ENCODE results near the gene MECP2. TPM values are rescaled to one million over a fixed set of nuclear protein-coding genes. Genes with fewer than 3 reads are reported as not detected.

MECP2 gene
- total RNA-seq, 6 experiments from 2014 or later, result 14.1 to 18.4 (median 16.0) TPM

DNA sequence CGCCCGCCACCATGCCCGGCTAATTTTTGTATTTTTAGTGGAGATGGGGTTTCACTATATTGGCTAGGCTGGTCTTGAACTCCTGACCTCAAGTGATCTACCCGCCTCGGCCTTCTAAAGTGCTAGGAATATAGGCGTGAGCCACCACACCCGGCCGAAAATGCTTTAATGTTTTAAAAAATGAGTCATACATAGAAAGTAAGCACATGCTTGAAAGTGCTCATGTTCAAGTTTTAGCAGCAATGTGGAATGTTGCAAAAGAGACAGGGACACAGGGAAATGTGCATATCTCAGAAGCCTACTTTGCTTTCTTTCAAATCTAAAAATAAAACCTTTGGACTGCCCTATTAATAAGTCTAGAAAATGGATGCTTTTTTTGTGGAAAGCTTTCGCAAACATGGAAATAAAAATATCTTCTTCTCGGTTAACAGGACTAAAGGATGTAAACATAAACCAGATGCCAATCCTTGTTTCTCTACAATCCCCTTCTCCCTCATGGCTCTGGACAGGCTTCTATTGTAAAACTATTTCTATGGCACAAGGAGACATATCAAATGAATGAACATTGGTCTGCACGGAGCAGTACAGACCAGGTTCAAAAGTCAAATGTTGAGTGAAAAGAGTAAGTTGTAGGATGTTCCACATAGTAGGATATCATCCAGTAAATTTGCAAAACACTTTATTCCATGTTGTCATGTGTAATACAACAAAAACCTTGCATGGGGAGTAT, 15.0 kb downstream of the MECP2 start:
- H3K4me3 ChIP-seq, result no peak overlapping the region
- WGBS (ENCODE audit: insufficient coverage, low coverage, low lambda C conversion rate, missing lambda C conversion rate), result 56% methylated on average over 11 of the region's 11 CpGs

DNA sequence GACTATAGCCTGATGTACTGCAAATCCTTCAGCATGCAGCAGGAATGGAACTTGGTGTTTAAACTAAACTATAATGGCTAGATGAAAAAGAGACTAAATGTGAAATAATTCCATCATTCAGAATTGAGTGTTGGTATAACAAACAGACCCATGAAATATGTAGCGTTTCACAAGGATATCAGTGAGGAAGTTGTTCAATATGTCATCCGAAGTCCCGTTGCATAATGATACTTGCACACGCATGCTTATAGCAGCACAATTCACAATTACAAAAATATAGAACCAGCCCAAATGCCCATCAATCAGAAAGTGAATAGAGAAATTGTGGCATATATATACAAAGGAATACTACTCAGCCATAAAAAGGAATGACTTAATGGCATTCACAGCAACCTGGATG, 20.4 kb downstream of the MECP2 start:
- no peak overlapping the region for H3K4me3 ChIP-seq
- H3K4me1 ChIP-seq, result no peaks in the 10 kb centered on the region
- no peak overlapping the region for H3K27ac ChIP-seq
- no peak for ATAC-seq
- no peaks in the 10 kb centered on the region for H3K27me3 ChIP-seq
- no peaks in the 10 kb centered on the region for H3K9me3 ChIP-seq
- no peak for TF ChIP-seq POLR2A (IDR thresholded peaks at IDR 0.05)
- TF ChIP-seq, protein P1, sequence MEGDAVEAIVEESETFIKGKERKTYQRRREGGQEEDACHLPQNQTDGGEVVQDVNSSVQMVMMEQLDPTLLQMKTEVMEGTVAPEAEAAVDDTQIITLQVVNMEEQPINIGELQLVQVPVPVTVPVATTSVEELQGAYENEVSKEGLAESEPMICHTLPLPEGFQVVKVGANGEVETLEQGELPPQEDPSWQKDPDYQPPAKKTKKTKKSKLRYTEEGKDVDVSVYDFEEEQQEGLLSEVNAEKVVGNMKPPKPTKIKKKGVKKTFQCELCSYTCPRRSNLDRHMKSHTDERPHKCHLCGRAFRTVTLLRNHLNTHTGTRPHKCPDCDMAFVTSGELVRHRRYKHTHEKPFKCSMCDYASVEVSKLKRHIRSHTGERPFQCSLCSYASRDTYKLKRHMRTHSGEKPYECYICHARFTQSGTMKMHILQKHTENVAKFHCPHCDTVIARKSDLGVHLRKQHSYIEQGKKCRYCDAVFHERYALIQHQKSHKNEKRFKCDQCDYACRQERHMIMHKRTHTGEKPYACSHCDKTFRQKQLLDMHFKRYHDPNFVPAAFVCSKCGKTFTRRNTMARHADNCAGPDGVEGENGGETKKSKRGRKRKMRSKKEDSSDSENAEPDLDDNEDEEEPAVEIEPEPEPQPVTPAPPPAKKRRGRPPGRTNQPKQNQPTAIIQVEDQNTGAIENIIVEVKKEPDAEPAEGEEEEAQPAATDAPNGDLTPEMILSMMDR (IDR thresholded peaks at IDR 0.05), result no peak
- intact Hi-C loops (cut with DNase I), result no loop called here
- no peak for DNase-seq
- no peaks in the 10 kb centered on the region for H3K36me3 ChIP-seq
- WGBS (ENCODE audit: insufficient coverage, low coverage, low lambda C conversion rate, missing lambda C conversion rate), result 69% methylated on average over 4 of the region's 4 CpGs

More for the DNA sequence above, 15.0 kb downstream of the MECP2 start:
- H3K27me3 ChIP-seq, result no peaks in the 10 kb centered on the region
- peak in 1 of 4 donors; percentile 19 for ATAC-seq
- H3K4me1 ChIP-seq, result no peaks in the 10 kb centered on the region
- H3K27ac ChIP-seq, result no peak overlapping the region
- intact Hi-C loops (cut with DNase I), result no loop called here
- no peak for TF ChIP-seq POLR2A (IDR thresholded peaks at IDR 0.05)
- no peaks in the 10 kb centered on the region for H3K36me3 ChIP-seq
- no peaks in the 10 kb centered on the region for H3K9me3 ChIP-seq
- no peak for DNase-seq

DNA sequence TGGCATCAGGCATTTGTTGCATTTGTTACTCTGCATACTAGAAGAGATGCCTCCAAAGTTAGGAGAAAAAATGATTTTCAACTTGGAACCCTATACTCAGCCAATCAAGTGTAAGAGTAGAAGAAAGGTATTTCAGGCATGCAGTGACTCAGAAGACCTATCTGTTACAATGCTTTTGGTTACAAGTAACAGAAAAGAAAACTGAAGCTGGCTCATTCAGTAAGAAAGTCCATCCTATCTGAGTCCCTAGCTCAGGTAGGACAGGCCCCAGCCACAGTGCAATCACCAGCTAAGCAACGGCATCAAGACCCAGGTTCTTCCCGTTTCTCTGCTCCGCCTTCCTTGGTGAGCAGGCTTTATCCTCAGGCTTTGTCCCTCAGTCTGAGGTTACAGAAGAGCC, 23.3 kb downstream of the MECP2 start:
- H3K4me1 ChIP-seq, result no peaks in the 10 kb centered on the region
- DNase-seq, result no peak
- TF ChIP-seq, protein P1 (IDR thresholded peaks at IDR 0.05), result no peak
- no peak for TF ChIP-seq POLR2A (IDR thresholded peaks at IDR 0.05)
- no peaks in the 10 kb centered on the region for H3K36me3 ChIP-seq
- no peak for ATAC-seq
- H3K27ac ChIP-seq, result no peak overlapping the region
- H3K27me3 ChIP-seq, result no peaks in the 10 kb centered on the region
- no CpG with 5 or more reads among the region's 3 CpGs for WGBS (ENCODE audit: insufficient coverage, low coverage, low lambda C conversion rate, missing lambda C conversion rate)
- intact Hi-C loops (cut with DNase I), result no loop called here
- no peak overlapping the region for H3K4me3 ChIP-seq
- H3K9me3 ChIP-seq, result no peaks in the 10 kb centered on the region

DNA sequence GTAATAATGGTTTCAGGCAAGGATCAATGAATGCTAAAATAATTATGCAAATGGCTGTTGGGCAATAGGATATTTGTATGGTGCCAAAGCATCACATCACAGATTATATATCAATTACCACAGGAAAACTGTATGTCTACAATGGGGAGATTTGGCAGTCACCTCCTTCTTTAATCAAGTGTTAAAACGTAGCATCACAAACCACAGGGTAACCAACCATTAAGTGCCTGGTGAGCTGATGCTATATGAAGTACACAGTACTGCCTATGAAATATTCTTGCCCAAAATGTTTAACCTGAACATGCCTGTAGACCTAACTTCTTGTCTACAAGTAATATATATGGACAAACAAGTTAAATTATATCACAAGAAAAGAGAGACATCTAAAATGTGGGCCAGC, 25.3 kb downstream of the MECP2 start:
- intact Hi-C loops (cut with DNase I), result no loop called here
- no peak for DNase-seq
- H3K4me1 ChIP-seq, result no peaks in the 10 kb centered on the region
- no peak for TF ChIP-seq POLR2A (IDR thresholded peaks at IDR 0.05)
- TF ChIP-seq, protein P1 (IDR thresholded peaks at IDR 0.05), result no peak
- H3K4me3 ChIP-seq, result no peak overlapping the region
- H3K27me3 ChIP-seq, result no peaks in the 10 kb centered on the region
- H3K36me3 ChIP-seq, result no peaks in the 10 kb centered on the region
- WGBS (ENCODE audit: insufficient coverage, low coverage, low lambda C conversion rate, missing lambda C conversion rate), result 67% methylated on average over 1 of the region's 1 CpG
- H3K9me3 ChIP-seq, result no peaks in the 10 kb centered on the region
- ATAC-seq, result no peak
- no peak overlapping the region for H3K27ac ChIP-seq

DNA sequence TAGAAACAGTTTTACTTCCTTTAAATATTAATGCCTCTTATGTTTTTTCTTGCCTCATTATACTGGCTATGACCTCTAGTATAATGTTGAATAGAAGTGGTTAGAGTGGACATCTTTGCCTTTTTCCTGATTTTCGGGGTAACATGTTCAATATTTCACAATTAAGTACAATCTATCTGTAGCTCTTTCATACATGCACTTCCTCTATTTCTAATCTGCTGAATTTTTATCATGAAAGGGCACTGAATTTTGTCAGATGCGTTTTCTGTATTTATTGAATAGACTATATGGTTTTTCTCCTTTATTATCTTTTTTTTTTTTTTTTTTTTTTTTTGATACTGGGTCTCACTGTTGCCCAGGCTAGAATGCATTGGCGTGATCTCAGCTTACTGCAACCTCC, 29.0 kb downstream of the MECP2 start:
- 45% methylated on average over 2 of the region's 3 CpGs for WGBS (ENCODE audit: insufficient coverage, low coverage, low lambda C conversion rate, missing lambda C conversion rate)
- TF ChIP-seq, protein P1 (IDR thresholded peaks at IDR 0.05), result no peak
- TF ChIP-seq POLR2A (IDR thresholded peaks at IDR 0.05), result no peak
- H3K9me3 ChIP-seq, result no peaks in the 10 kb centered on the region
- intact Hi-C loops (cut with DNase I), result no loop called here
- H3K4me3 ChIP-seq, result no peak overlapping the region
- DNase-seq (no peak), ATAC-seq (no peak)
- H3K27me3 ChIP-seq, result no peaks in the 10 kb centered on the region
- H3K27ac ChIP-seq, result no peak overlapping the region
- H3K36me3 ChIP-seq, result no peaks in the 10 kb centered on the region
- no peaks in the 10 kb centered on the region for H3K4me1 ChIP-seq

Measured in right lobe of liver (tissue), 6 donors.